ENCODE measurements around the gene PAF1. TPM values are rescaled to one million over a fixed set of nuclear protein-coding genes. Genes with fewer than 3 reads are reported as not detected.

Gene PAF1
- total RNA-seq, 1 experiment from 2014 or later: 38.0 TPM

DNA sequence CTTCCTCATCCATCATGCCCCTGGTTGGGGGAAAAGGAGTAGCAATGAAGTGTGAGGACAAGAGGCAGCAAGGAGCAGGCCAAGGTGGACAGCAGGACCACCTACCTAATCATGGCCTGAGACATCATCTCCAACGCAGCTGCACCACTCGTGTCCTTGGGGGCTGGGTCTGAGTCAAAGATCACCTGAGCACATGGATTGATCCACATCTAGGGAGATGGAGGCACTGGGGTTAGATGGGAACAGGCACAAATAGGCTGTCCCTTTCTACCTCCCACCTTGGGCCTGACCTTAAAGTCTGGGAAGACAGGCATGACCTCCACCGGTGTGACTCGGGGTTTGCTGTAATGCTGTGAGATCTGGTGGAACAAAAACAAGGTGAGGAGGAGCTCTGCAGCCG lies 2.2 kb downstream of the PAF1 start:
- Mint-ChIP-seq H3K4me3 (peak overlapping the region; percentile 15 to 34; a peak in 3 of 5 replicates), H3K4me1 (peaks cover 13 to 18% of the 10 kb centered on the region in 2 experiments), H3K27me3 (ENCODE audit: low read depth) (no peaks in the 10 kb centered on the region), H3K27ac (no peak overlapping the region), H3K9me3 (no peaks in the 10 kb centered on the region), H3K36me3 (ENCODE audit: insufficient read depth in 1 of 3, low read depth in 3 of 3) (peaks cover 40 to 65% (median 63%) of the 10 kb centered on the region in 3 experiments)
- TF ChIP-seq, protein P1, sequence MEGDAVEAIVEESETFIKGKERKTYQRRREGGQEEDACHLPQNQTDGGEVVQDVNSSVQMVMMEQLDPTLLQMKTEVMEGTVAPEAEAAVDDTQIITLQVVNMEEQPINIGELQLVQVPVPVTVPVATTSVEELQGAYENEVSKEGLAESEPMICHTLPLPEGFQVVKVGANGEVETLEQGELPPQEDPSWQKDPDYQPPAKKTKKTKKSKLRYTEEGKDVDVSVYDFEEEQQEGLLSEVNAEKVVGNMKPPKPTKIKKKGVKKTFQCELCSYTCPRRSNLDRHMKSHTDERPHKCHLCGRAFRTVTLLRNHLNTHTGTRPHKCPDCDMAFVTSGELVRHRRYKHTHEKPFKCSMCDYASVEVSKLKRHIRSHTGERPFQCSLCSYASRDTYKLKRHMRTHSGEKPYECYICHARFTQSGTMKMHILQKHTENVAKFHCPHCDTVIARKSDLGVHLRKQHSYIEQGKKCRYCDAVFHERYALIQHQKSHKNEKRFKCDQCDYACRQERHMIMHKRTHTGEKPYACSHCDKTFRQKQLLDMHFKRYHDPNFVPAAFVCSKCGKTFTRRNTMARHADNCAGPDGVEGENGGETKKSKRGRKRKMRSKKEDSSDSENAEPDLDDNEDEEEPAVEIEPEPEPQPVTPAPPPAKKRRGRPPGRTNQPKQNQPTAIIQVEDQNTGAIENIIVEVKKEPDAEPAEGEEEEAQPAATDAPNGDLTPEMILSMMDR (conservative IDR thresholded peaks at IDR 0.05): no peak
- Histone ChIP-seq H4K5ac (ENCODE audit: insufficient read length, low read depth, low read length) (no peak overlapping the region), H3K56ac (ENCODE audit: insufficient read length, low read depth, low read length) (no peak overlapping the region), H4K91ac (ENCODE audit: insufficient read length, low read depth, low read length) (no peak overlapping the region), H3K79me1 (ENCODE audit: insufficient read depth, low read depth, low read length, poor library complexity, severe bottlenecking) (no peaks in the 10 kb centered on the region), H4K20me1 (ENCODE audit: control insufficient read depth, insufficient read depth, insufficient read length) (no peaks in the 10 kb centered on the region), H2AFZ (ENCODE audit: low read length) (no peak overlapping the region), H3K18ac (ENCODE audit: insufficient read length, low read depth, low read length) (no peak overlapping the region), H3K27me3 (ENCODE audit: insufficient read depth, low read length) (no peaks in the 10 kb centered on the region), H2BK5ac (ENCODE audit: insufficient read length, low read length) (no peak overlapping the region), H2BK15ac (ENCODE audit: low read depth, low read length) (no peak overlapping the region), H3K4me1 (ENCODE audit: insufficient read depth, low read length) (no peaks in the 10 kb centered on the region), H3K27ac (ENCODE audit: insufficient read length, low read depth, low read length) (no peak overlapping the region), H3K4ac (ENCODE audit: low read depth, low read length) (no peak overlapping the region), H3K4me2 (ENCODE audit: insufficient read depth, insufficient read length, low read length) (no peak overlapping the region), H3T11ph (ENCODE audit: low read length) (no peak overlapping the region), H2BK20ac (ENCODE audit: low read depth, low read length, poor library complexity, severe bottlenecking) (no peak overlapping the region), H2AK5ac (ENCODE audit: insufficient read length, low read length) (no peak overlapping the region), H3K23me2 (ENCODE audit: insufficient read length, low read depth, low read length, poor library complexity, severe bottlenecking) (no peaks in the 10 kb centered on the region), H3K14ac (ENCODE audit: insufficient read depth, low read length) (no peak overlapping the region), H2BK120ac (ENCODE audit: low read depth, low read length, poor library complexity, severe bottlenecking) (no peak overlapping the region), H3K23ac (ENCODE audit: insufficient read length, low read depth, low read length) (no peak overlapping the region), H3K9ac (ENCODE audit: extremely low read depth, insufficient read length, low read length) (no peak overlapping the region), H3K9me3 (ENCODE audit: control insufficient read depth, low read depth, low read length) (no peaks in the 10 kb centered on the region), H2BK12ac (ENCODE audit: insufficient read length, low read depth, low read length) (no peak overlapping the region), H4K8ac (replicated peaks; ENCODE audit: insufficient read length, low read depth, low read length) (no peak overlapping the region), H3K79me2 (ENCODE audit: insufficient read depth, low read length) (no peaks in the 10 kb centered on the region)
- WGBS (ENCODE audit: extremely low coverage, insufficient read length, low lambda C conversion rate): no CpG with 5 or more reads among the region's 5 CpGs
- DNase-seq: no peak
